GM12873 (cell line): Measurements from ENCODE around the gene KIF27.

Experiments
- CTCF ChIP-seq: IDR thresholded peaks from 2 replicates; pipeline ENCODE4 v1.5.1; 2012; ENCODE audit warnings: low read depth, mild to moderate bottlenecking, moderate library complexity, low read length, control low read depth; ENCODE audit not compliant: insufficient read depth; ENCODE audit errors: missing control alignments

KIF27 gene

GRCh38 chr9:83920927-83921707, at the start of gene KIF27:
Gene KIF27, minus strand, starts transcription at chr9:83921432. Its CDS starts 5,841 bp downstream, at chr9:83915591.
- no peak for TF ChIP-seq CTCF

- no peak for TF ChIP-seq CTCF
Observed at GRCh38 chr9:83969602-83970001, 48.4 kb upstream of the KIF27 start.

GRCh38 chr9:83967073-83967472, 45.8 kb upstream of the KIF27 start:
- no peak for TF ChIP-seq CTCF

- TF ChIP-seq CTCF: no peak
Observed at GRCh38 chr9:83966209-83966582, 45.0 kb upstream of the KIF27 start.

- no peak for TF ChIP-seq CTCF
Observed at GRCh38 chr9:83965350-83966208, 44.3 kb upstream of the KIF27 start.

GRCh38 chr9:83964973-83965349, 43.7 kb upstream of the KIF27 start:
- TF ChIP-seq CTCF: no peak

- no peak for TF ChIP-seq CTCF
Observed at GRCh38 chr9:83962165-83962564, 40.9 kb upstream of the KIF27 start.
